Omental fat pad (tissue), 4 donors: Measurements from ENCODE around the gene FBN1. TPM values are rescaled to one million over a fixed set of nuclear protein-coding genes. Genes with fewer than 3 reads are reported as not detected.
A peak's percentile ranks its signal among the peaks of the same experiment; 100 is the strongest.

Experiments
- ATAC-seq: fragments of 150-250 bp; one replicate; pipeline ENCODE4 v1.9.1; 2016; ENCODE audit warnings: mild to moderate bottlenecking, moderate library complexity; ENCODE audit not compliant: low FRiP score
- DNase-seq: peaks from one replicate; pipeline ENCODE4 v3.0.0-alpha.2; 2019; ENCODE audit warnings: low spot score
- total RNA-seq, 4 donors: library from RNA; depleted of rRNA; stranded (reverse); fragments of >200 nt; gene quantifications; one replicate each; pipeline ENCODE4 v1.1.0, GENCODE V29; 2016
- TF ChIP-seq, protein P1 (sequence below), 3 donors: fragments of 450-650 bp; IDR thresholded peaks; one replicate each; pipeline ENCODE4 v1.5.1; 2016 to 2017; ENCODE audit warnings: antibody characterized with exemption in 3 of 3, mild to moderate bottlenecking in 3 of 3, moderate library complexity in 2 of 3

The FBN1 gene
- total RNA-seq, 4 donors from 2014 or later: 91.5 to 413 (median 137) TPM

DNA sequence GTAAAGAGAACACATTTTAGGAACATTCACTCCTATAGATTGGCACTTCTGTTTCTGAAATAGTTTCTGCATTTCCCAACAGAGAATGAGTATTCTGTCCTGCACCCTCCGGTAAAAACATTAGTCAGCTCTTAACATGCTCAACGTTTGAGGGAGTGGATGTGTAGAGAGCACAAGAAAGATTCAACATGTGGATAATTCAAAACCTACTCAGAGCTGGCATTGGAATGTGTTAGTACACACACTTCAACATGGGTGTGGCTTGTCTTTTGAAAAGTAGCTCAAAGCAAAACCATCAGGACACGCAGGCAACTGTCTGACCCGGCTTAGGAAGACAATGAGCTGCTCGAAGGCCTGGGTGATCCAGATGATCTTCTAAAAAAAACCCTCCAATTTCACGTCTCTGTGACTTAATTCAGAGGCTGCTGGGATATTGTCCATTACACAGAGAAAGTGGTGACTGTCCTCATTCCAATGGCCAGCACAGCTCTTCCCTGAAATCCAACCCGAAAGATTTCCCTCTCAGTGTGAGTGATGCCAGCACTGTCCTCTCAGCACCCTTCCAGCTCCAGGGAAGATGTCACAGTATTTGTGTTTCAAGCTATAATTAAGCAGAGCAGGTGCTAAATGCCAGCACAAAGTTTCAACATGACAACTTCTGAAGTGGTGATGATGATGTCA, 18.1 kb downstream of the FBN1 start:
- ATAC-seq: peak; percentile 94
- DNase-seq: no peak
- TF ChIP-seq, protein P1, sequence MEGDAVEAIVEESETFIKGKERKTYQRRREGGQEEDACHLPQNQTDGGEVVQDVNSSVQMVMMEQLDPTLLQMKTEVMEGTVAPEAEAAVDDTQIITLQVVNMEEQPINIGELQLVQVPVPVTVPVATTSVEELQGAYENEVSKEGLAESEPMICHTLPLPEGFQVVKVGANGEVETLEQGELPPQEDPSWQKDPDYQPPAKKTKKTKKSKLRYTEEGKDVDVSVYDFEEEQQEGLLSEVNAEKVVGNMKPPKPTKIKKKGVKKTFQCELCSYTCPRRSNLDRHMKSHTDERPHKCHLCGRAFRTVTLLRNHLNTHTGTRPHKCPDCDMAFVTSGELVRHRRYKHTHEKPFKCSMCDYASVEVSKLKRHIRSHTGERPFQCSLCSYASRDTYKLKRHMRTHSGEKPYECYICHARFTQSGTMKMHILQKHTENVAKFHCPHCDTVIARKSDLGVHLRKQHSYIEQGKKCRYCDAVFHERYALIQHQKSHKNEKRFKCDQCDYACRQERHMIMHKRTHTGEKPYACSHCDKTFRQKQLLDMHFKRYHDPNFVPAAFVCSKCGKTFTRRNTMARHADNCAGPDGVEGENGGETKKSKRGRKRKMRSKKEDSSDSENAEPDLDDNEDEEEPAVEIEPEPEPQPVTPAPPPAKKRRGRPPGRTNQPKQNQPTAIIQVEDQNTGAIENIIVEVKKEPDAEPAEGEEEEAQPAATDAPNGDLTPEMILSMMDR (IDR thresholded peaks at IDR 0.05): no peak

DNA sequence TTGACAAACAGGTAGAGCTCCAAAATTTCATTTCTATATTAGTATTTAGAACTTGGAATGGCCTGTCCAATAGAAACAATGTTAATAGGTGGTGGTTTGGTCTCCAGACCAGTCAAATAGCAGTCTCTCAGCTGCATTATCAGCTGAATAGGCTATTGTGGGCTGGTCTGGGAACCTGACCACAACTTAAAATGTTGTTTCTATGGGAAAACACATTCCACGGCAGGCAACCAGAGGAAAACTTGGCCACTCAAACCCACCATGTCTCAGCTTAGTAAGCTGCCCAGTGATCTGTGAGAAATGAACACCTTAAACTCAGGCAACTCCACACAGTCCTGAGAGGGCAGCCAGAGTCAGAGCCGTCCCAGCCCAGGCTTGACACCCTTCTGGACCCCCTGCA, 20.4 kb downstream of the FBN1 start:
- ATAC-seq (no peak), DNase-seq (no peak)
- TF ChIP-seq, protein P1 (IDR thresholded peaks at IDR 0.05): no peak

DNA sequence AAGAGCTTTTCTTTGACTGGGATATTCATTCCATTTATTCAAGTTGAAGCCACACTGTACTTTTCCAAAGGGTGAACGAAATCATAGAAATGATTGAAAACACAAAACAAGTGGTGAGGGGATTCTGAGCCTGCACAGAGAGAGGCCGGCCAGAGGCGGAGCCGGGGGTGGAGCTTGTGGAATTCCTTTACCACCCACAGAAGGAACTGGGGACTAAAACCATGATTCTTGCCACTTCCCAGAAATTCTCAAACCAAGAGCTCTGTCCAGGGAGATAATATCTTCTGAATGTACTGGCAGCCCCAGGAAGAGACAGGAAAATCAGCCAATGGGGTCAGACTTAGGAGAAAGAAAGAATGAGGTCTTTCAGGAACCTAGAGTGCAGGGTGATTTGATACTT, 20.8 kb downstream of the FBN1 start:
- TF ChIP-seq, protein P1 (IDR thresholded peaks at IDR 0.05): no peak
- ATAC-seq: no peak
- DNase-seq: no peak

DNA sequence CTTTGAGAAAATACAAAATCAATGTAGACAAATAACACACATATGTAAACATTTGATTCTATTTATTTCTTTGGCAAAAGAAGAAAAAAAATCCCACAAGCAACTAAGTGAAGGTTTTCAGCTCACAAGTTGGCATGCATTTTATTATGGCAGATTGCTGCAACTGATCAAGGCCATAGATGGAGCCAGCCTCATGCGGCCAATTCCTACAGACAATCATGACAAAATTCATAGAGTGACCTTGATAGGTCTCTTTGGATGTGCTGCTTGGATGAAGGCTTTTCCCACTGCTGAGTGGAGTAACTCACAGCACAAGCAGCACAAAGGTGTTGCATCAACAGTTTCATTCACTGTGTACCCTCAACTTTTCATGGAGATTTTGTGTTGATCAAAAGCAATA, 22.1 kb downstream of the FBN1 start:
- TF ChIP-seq, protein P1 (IDR thresholded peaks at IDR 0.05): no peak
- no peak for ATAC-seq
- DNase-seq: no peak

DNA sequence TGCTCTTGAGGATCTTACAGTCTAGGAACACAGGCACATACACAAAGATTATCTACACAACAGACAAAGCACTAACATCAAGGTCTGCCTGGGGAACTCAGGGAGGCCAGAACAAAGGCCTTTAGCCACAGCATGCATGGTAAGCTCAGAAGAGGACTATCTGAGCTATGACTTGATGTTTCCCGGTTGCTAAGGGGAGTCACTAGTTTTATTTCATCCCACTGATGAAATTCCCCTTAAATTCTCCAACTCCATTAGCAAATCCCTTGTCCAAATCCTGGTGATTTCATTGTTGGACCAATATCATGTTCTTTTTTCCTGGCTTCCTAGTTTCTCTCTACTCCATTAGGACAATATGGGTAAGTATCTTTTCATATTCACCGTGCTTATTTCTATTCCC, 23.3 kb downstream of the FBN1 start:
- ATAC-seq (no peak), DNase-seq (no peak)
- TF ChIP-seq, protein P1 (IDR thresholded peaks at IDR 0.05): no peak

DNA sequence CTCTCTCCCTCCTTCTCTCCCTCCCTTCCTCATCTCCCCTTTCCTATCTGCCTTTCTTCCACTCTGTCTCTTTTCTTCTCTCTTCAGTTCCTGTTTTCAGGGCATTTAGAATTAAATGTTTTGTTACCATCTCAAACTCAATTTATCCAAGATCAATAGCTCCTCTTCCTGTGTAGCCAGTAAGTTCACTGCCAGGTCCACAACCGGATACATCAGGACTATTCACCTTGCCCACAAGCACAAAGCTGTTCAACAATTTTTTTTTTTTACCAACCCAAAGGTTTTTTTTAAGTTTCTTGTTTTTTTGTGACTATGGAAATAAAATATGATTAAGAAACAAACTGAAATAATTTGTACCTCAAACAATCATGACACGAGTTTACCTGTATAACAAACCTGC, 26.1 kb downstream of the FBN1 start:
- DNase-seq (no peak), ATAC-seq (no peak)
- TF ChIP-seq, protein P1 (IDR thresholded peaks at IDR 0.05): no peak

DNA sequence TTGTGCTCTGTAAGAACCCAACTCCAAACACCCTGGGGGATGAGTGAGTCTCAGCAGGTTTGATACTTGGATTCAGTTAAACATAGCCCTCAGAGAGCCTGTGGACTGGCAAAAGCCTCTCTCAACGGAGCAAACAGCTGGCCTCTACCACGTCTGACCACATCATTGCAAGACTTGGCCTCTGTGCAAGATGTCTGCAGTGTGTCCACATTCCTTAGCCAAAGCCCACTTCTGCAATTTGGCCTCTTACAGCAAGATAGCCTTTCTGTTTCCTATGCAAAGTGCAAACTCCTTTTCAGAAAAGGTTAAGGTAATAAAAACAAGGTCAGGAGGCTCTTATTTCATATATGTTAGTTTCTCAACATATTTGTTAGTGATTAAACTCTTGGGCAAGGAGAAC, 27.9 kb downstream of the FBN1 start:
- TF ChIP-seq, protein P1 (IDR thresholded peaks at IDR 0.05): no peak
- DNase-seq (no peak), ATAC-seq (peak; percentile 68)
